SH-SY5Y (cell line): Measurements from ENCODE around the gene RGS8.

Experiments used
- GATA2 ChIP-seq: IDR thresholded peaks from 2 replicates; pipeline ENCODE4 v1.6.1; 2011; ENCODE audit warnings: mild to moderate bottlenecking, low read depth, low read length
- GATA3 ChIP-seq: IDR thresholded peaks from 2 replicates; pipeline ENCODE4 v1.6.1; 2011; ENCODE audit warnings: low read depth, mild to moderate bottlenecking, low read length, moderate library complexity

- no peak for TF ChIP-seq GATA2
- no peak for TF ChIP-seq GATA3
Observed at GRCh38 chr1:182681568-182681912, 2.8 kb downstream of the RGS8 start.
